Thoracic aorta (tissue), 2 donors: ENCODE data around the gene NADK2. TPM values are rescaled to one million over a fixed set of nuclear protein-coding genes. Genes with fewer than 3 reads are reported as not detected.

ENCODE experiments used
- ATAC-seq: fragments of 150-250 bp; one replicate; pipeline ENCODE4 v1.8.0; 2017; ENCODE audit warnings: low read depth; ENCODE audit not compliant: insufficient number of reproducible peaks, low FRiP score
- DNase-seq: peaks from one replicate; pipeline ENCODE4 v3.0.0-alpha.2; 2020; ENCODE audit warnings: low spot score
- H3K27ac ChIP-seq, 2 donors: fragments of 200-600 bp; sonication (generic); 1 replicate in 1 of 2; 2 replicates in 1 of 2; pipeline ENCODE4 v1.5.1; 2016; ENCODE audit warnings: mild to moderate bottlenecking in 2 of 2, moderate library complexity in 2 of 2
- H3K27me3 ChIP-seq: fragments of 200-600 bp; sonication (generic); replicated peaks from 2 replicates; pipeline ENCODE4 v1.6.0; 2016; ENCODE audit warnings: mild to moderate bottlenecking; ENCODE audit not compliant: insufficient read depth
- H3K36me3 ChIP-seq: fragments of 200-600 bp; sonication (generic); one replicate; pipeline ENCODE4 v1.5.1; 2016
- H3K4me1 ChIP-seq, 2 donors: fragments of 200-600 bp; sonication (generic); 1 replicate in 1 of 2; 2 replicates in 1 of 2; pipeline versions ENCODE4 v1.5.1 to v1.6.0; 2016; ENCODE audit warnings: low read depth in 2 of 2, mild to moderate bottlenecking in 1 of 2; ENCODE audit not compliant: control insufficient read depth in 1 of 2
- H3K4me3 ChIP-seq: fragments of 200-600 bp; sonication (generic); 2 replicates; pipeline ENCODE4 v1.5.1; 2016; ENCODE audit warnings: mild to moderate bottlenecking
- H3K9me3 ChIP-seq: fragments of 200-600 bp; sonication (generic); 2 replicates; pipeline ENCODE4 v1.5.1; 2016
- CTCF ChIP-seq: fragments of 200-600 bp; sonication (generic); IDR thresholded peaks from one replicate; pipeline ENCODE4 v1.5.1; 2019; ENCODE audit warnings: antibody characterized with exemption
- total RNA-seq, 2 donors: library from RNA; depleted of rRNA; stranded (reverse); fragments of >200 nt; gene quantifications; one replicate each; pipeline versions ENCODE4 v1.1.0 to v1.2.3, GENCODE V29; 2016

Gene NADK2
- total RNA-seq, 2 donors from 2014 or later: 16.2 to 31.5 TPM

GRCh38 chr5:36152324-36153297 is 89.1 kb downstream of the NADK2 start:
- no peak for DNase-seq
- Histone ChIP-seq H3K27ac (peak overlapping the region in 1 of 2 donors; percentile 82), H3K9me3 (no peaks in the 10 kb centered on the region), H3K4me3 (peak overlapping the region; percentile 90), H3K4me1 (peaks cover 5 to 37% of the 10 kb centered on the region in 2 donors), H3K36me3 (no peaks in the 10 kb centered on the region), H3K27me3 (no peaks in the 10 kb centered on the region)
- TF ChIP-seq CTCF: no peak
- no peak for ATAC-seq

- Histone ChIP-seq H3K4me3 (peak within 1 kb of the TSS; percentile 90), H3K4me1 (peaks cover 5 to 37% of the 10 kb centered on the region in 2 donors), H3K9me3 (no peaks in the 10 kb centered on the region), H3K36me3 (no peaks in the 10 kb centered on the region), H3K27me3 (no peaks in the 10 kb centered on the region), H3K27ac (peak within 1 kb of the TSS; percentile 75 to 82)
- TF ChIP-seq CTCF: no peak
- DNase-seq: peak; percentile 95
- peak; percentile 89 for ATAC-seq
These were observed 90.0 kb downstream of the NADK2 start, which contains the start of the genes LMBRD2 and SKP2 for GRCh38 chr5:36151434-36152323. Gene LMBRD2 (minus strand): TSS chr5:36151887. CDS start chr5:36143349, 8,538 bp downstream. Gene SKP2 (plus strand): TSS chr5:36152111. CDS start chr5:36152263, 152 bp downstream.

DNA sequence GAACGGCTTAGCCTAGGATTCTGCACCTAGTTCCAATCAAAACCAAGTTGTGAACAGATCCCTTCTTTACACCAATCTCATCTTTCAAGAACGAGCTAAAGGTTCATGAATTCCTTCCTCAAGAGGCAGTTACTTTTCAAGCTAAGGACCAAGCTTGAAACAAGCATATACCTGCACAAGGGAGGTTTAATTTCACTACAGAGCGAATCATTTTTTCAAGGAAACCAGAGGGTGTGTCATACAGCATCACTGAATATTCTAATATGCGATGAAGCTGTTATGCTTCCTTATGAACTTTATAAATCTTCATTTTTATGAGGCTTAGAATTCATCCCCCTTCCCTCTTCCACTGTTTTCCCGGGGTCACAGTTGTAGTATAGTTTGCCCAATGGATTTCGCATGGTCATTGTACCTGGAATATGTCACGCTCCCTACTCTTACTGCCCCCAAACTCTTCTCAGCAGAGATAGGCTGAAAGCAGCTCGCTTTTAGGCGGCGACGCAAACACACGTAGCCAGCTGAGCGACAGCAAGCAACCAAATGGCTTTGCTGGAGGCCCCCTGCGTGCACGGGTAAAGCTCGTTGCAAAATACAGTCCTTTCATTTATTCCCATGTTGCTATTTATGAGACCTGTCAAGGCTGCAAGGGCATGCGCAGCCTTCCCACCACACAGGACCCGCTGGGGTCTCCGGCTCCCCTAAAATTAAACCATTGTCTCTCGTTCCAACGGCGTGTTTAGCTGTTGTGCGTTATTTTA is 90.9 kb downstream of the NADK2 start:
- DNase-seq (no peak), ATAC-seq (no peak)
- H3K9me3 ChIP-seq: no peaks in the 10 kb centered on the region
- H3K27ac ChIP-seq: peak overlapping the region; percentile 75 to 82
- TF ChIP-seq CTCF: no peak
- H3K27me3 ChIP-seq: no peaks in the 10 kb centered on the region
- peaks cover 5 to 30% of the 10 kb centered on the region in 2 donors for H3K4me1 ChIP-seq
- no peaks in the 10 kb centered on the region for H3K36me3 ChIP-seq
- peak overlapping the region; percentile 90 for H3K4me3 ChIP-seq

DNA sequence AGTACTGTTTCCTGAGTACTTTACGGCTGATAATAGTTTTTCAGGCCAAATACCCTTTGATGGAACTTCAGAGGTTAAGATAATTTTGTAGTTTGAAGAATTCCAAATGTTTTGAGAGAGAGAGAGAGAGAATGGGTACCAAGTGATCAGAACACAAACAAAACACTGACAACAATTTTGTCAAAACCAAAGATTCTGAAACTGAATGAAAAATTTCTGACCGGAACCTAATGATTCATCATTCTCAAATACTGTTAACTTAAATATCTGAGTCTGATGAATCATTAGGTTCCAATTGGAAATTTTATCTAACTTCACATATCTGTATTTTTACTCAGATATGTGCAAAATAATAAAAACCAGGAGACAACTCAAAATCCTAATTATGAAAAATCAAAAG is 94.0 kb downstream of the NADK2 start:
- Histone ChIP-seq H3K27ac (no peak overlapping the region), H3K9me3 (no peaks in the 10 kb centered on the region), H3K36me3 (no peaks in the 10 kb centered on the region), H3K4me3 (no peak overlapping the region), H3K4me1 (peaks cover under 1 to 12% of the 10 kb centered on the region in 2 donors), H3K27me3 (no peaks in the 10 kb centered on the region)
- DNase-seq (no peak), ATAC-seq (no peak)
- TF ChIP-seq CTCF: no peak
